ENCODE measurements around the gene NGDN. TPM values are rescaled to one million over a fixed set of nuclear protein-coding genes. Genes with fewer than 3 reads are reported as not detected.

Gene NGDN
- total RNA-seq, 1 experiment from 2014 or later = 24.7 TPM

GRCh38 chr14:23485326-23485725, 15.8 kb downstream of the NGDN start:
- Histone ChIP-seq H3K36me3 (ENCODE audit: control insufficient read depth, insufficient read depth, low read length) (peaks cover 5% of the 10 kb centered on the region), H3K27me3 (ENCODE audit: control insufficient read depth, insufficient read depth, low read length) (no peaks in the 10 kb centered on the region), H3K4me1 (ENCODE audit: control insufficient read depth, insufficient read depth, low read length) (no peaks in the 10 kb centered on the region), H3K9me3 (ENCODE audit: control insufficient read depth, insufficient read depth, low read depth, low read length) (no peaks in the 10 kb centered on the region), H3K27ac (ENCODE audit: low read length) (no peak overlapping the region), H3K4me3 (ENCODE audit: low read depth in 2 of 2, low read length in 2 of 2) (no peak overlapping the region)
- TF ChIP-seq POLR2AphosphoS5 (IDR thresholded peaks at IDR 0.05; ENCODE audit: low read depth, low read length) (no peak), REST (IDR thresholded peaks at IDR 0.05; ENCODE audit: insufficient read depth in 1 of 2, low read depth in 2 of 2, low read length in 1 of 2) (no peak)
- DNase-seq (ENCODE audit: low read depth, low spot score) = no peak
- intact Hi-C loops (cut with micrococcal nuclease; ENCODE audit: unreplicated experiment) = no loop called here
- ChIA-PET CTCF (no interaction called here), POLR2A (no interaction called here)
- no TSS peak for BruUV-seq (replicated peaks)
- in situ Hi-C loops (cut with HindIII; ENCODE audit: low pct_unique_long_range_greater_than_20kb, low sequenced_read_pairs) = no loop called here
- ATAC-seq = no peak

- Histone ChIP-seq H3K4me3 (ENCODE audit: low read depth in 2 of 2, low read length in 2 of 2) (no peak overlapping the region), H3K9me3 (ENCODE audit: control insufficient read depth, insufficient read depth, low read depth, low read length) (no peaks in the 10 kb centered on the region), H3K27ac (ENCODE audit: low read length) (no peak overlapping the region), H3K36me3 (ENCODE audit: control insufficient read depth, insufficient read depth, low read length) (no peaks in the 10 kb centered on the region), H3K27me3 (ENCODE audit: control insufficient read depth, insufficient read depth, low read length) (no peaks in the 10 kb centered on the region), H3K4me1 (ENCODE audit: control insufficient read depth, insufficient read depth, low read length) (no peaks in the 10 kb centered on the region)
- CTCF ChIA-PET = no interaction called here
- no peak for TF ChIP-seq POLR2AphosphoS5 (IDR thresholded peaks at IDR 0.05; ENCODE audit: low read depth, low read length)
- TF ChIP-seq SIN3A (IDR thresholded peaks at IDR 0.05; ENCODE audit: borderline replicate concordance, insufficient read depth, low read depth, low read length) = no peak
- no peak for TF ChIP-seq TCF7L2 (IDR thresholded peaks at IDR 0.05; ENCODE audit: low read depth, low read length)
- TF ChIP-seq, protein P1, sequence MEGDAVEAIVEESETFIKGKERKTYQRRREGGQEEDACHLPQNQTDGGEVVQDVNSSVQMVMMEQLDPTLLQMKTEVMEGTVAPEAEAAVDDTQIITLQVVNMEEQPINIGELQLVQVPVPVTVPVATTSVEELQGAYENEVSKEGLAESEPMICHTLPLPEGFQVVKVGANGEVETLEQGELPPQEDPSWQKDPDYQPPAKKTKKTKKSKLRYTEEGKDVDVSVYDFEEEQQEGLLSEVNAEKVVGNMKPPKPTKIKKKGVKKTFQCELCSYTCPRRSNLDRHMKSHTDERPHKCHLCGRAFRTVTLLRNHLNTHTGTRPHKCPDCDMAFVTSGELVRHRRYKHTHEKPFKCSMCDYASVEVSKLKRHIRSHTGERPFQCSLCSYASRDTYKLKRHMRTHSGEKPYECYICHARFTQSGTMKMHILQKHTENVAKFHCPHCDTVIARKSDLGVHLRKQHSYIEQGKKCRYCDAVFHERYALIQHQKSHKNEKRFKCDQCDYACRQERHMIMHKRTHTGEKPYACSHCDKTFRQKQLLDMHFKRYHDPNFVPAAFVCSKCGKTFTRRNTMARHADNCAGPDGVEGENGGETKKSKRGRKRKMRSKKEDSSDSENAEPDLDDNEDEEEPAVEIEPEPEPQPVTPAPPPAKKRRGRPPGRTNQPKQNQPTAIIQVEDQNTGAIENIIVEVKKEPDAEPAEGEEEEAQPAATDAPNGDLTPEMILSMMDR (IDR thresholded peaks at IDR 0.05) = no peak
- no peak for TF ChIP-seq REST (IDR thresholded peaks at IDR 0.05; ENCODE audit: insufficient read depth in 1 of 2, low read depth in 2 of 2, low read length in 1 of 2)
- no TSS peak for BruUV-seq (replicated peaks)
- DNase-seq (ENCODE audit: low read depth, low spot score) = no peak
- no peak for ATAC-seq
- intact Hi-C loops (cut with micrococcal nuclease; ENCODE audit: unreplicated experiment) (no loop called here), in situ Hi-C loops (cut with HindIII; ENCODE audit: low pct_unique_long_range_greater_than_20kb, low sequenced_read_pairs) (no loop called here)
- POLR2A ChIA-PET = no interaction called here
These were observed 16.5 kb downstream of the NGDN start for GRCh38 chr14:23486036-23486435.

Data from Panc1 (cell line).